OCI-LY1 (cell line): ENCODE data around the gene ASAP3.

Experiments used
- CTCF ChIP-seq: fragments of 200-600 bp; sonication (generic), shearing (Covaris generic); IDR thresholded peaks from 2 replicates; pipeline ENCODE4 v1.5.1; 2017; ENCODE audit warnings: mild to moderate bottlenecking, antibody characterized with exemption, low read length, moderate library complexity, mixed read lengths
- EZH2 ChIP-seq: fragments of 200-600 bp; sonication (generic), shearing (Covaris generic); IDR thresholded peaks from 2 replicates; pipeline ENCODE4 v1.8.0; 2017; ENCODE audit warnings: borderline replicate concordance, mixed run types, mild to moderate bottlenecking, antibody characterized with exemption, low read length, moderate library complexity, mixed read lengths

- no peak for TF ChIP-seq CTCF
- TF ChIP-seq EZH2: no peak
Measured at GRCh38 chr1:23489842-23490241, 5.9 kb upstream of the ASAP3 start.
